ENCODE data around the gene SLC25A25. TPM values are rescaled to one million over a fixed set of nuclear protein-coding genes. Genes with fewer than 3 reads are reported as not detected.
A peak's percentile ranks its signal among the peaks of the same experiment; 100 is the strongest.
"Not testable (repeated sequence)": the region's sequence is repeated elsewhere in the genome, so short reads cannot be mapped to it uniquely, and the experiment has no call there.

Gene SLC25A25
- total and polyA plus RNA-seq, 10 of the 15 experiments (the other 5 are each of a cell fraction or from before 2014, with no cell fraction given): 0.04 to 17.1 (median 12.4) TPM; not detected in 1

- Histone ChIP-seq H3K36me3 (ENCODE audit: control insufficient read depth in 2 of 2, insufficient read depth in 2 of 2, low read length in 1 of 2) (no peaks in the 10 kb centered on the region), H4K20me1 (ENCODE audit: control insufficient read depth, insufficient read depth) (no peaks in the 10 kb centered on the region), H3K9me3 (replicated peaks; ENCODE audit: control insufficient read depth, insufficient read depth, low read length) (no peaks in the 10 kb centered on the region; the same call in 2 of the 3 replicates), H3K27me3 (replicated peaks in 1 of 2; ENCODE audit: control insufficient read depth in 2 of 2, insufficient read depth in 2 of 2, low read length in 1 of 2) (no peaks in the 10 kb centered on the region; a peak in 1 of 4 replicates), H3K4me3 (no peak overlapping the region), H3K4me2 (ENCODE audit: control insufficient read depth, insufficient read depth) (no peak overlapping the region), H2AFZ (ENCODE audit: control insufficient read depth, low read depth, low read length) (no peak overlapping the region), H3K27ac (ENCODE audit: control insufficient read depth, insufficient read depth) (no peak overlapping the region), H3K9ac (ENCODE audit: control insufficient read depth, insufficient read depth, low read length) (no peak overlapping the region), H3K79me2 (ENCODE audit: control insufficient read depth, insufficient read depth, low read length) (no peaks in the 10 kb centered on the region), H3K4me1 (ENCODE audit: control insufficient read depth, insufficient read depth, low read length) (peaks cover 31% of the 10 kb centered on the region)
- FAIRE-seq (no peak), DNase-seq (ENCODE audit: low read depth, low spot score) (no peak), ATAC-seq (no peak)
- CTCF ChIA-PET: interaction anchor here (0.9 kb wide), 1 partner anchor 12 kb away, joined by 4 read pairs; no protein-coding TSS in a partner anchor
- BruUV-seq (replicated peaks): no TSS peak
- SMC1A ChIA-PET (ENCODE audit: uncharacterized antibody, unreplicated experiment): interaction anchor here (1.6 kb wide), 1 partner anchor 79 kb away, joined by 3 read pairs; no protein-coding TSS in a partner anchor
- WGBS (ENCODE audit: insufficient coverage, insufficient replicate concordance, low lambda C conversion rate, missing lambda C conversion rate): 65% methylated on average over 2 of the region's 2 CpGs
- in situ Hi-C loops (cut with MboI) (no loop called here), intact Hi-C loops (cut with micrococcal nuclease; ENCODE audit: unreplicated experiment) (no loop called here)
- POLR2A ChIA-PET: no interaction called here
- RAD21 ChIA-PET (ENCODE audit: unreplicated experiment): no interaction called here
- no peak for TF ChIP-seq ASH2L (IDR thresholded peaks at IDR 0.05; ENCODE audit: borderline replicate concordance, low read depth)
- no peak for TF ChIP-seq KAT2A (conservative IDR thresholded peaks at IDR 0.05; ENCODE audit: control insufficient read depth, low read depth, low read length)
- TF ChIP-seq SPI1 (IDR thresholded peaks at IDR 0.05; ENCODE audit: borderline replicate concordance, insufficient read depth, low read depth, low read length): peak; percentile 43
Measured at GRCh38 chr9:128022886-128023285, 45.1 kb upstream of the SLC25A25 start.

- H3K36me3 ChIP-seq (ENCODE audit: control insufficient read depth in 2 of 2, insufficient read depth in 2 of 2, low read length in 1 of 2); H3K79me2 ChIP-seq (ENCODE audit: control insufficient read depth, insufficient read depth, low read length); H2AFZ ChIP-seq (ENCODE audit: control insufficient read depth, low read depth, low read length); H3K4me3 ChIP-seq; H3K4me2 ChIP-seq (ENCODE audit: control insufficient read depth, insufficient read depth); H3K9me3 ChIP-seq (replicated peaks; ENCODE audit: control insufficient read depth, insufficient read depth, low read length); H4K20me1 ChIP-seq (ENCODE audit: control insufficient read depth, insufficient read depth); H3K27me3 ChIP-seq (replicated peaks in 1 of 2; ENCODE audit: control insufficient read depth in 2 of 2, insufficient read depth in 2 of 2, low read length in 1 of 2); H3K9ac ChIP-seq (ENCODE audit: control insufficient read depth, insufficient read depth, low read length); FAIRE-seq; H3K27ac ChIP-seq (ENCODE audit: control insufficient read depth, insufficient read depth); DNase-seq (ENCODE audit: low read depth, low spot score); POLR2A ChIA-PET; in situ Hi-C loops (cut with MboI); ATAC-seq; intact Hi-C loops (cut with micrococcal nuclease; ENCODE audit: unreplicated experiment); BruUV-seq (replicated peaks): not testable (repeated sequence)
- CTCF ChIA-PET: interaction anchor here (4.0 kb wide), 1 partner anchor 12 kb away, joined by 27 read pairs; no protein-coding TSS in a partner anchor
- H3K4me1 ChIP-seq (ENCODE audit: control insufficient read depth, insufficient read depth, low read length): peaks cover 36% of the 10 kb centered on the region
- WGBS (ENCODE audit: insufficient coverage, insufficient replicate concordance, low lambda C conversion rate, missing lambda C conversion rate): 77% methylated on average over 11 of the region's 12 CpGs
- RAD21 ChIA-PET (ENCODE audit: unreplicated experiment): interaction anchor here (4.0 kb wide), 1 partner anchor 70 kb away, joined by 28 read pairs; no protein-coding TSS in a partner anchor
- SMC1A ChIA-PET (ENCODE audit: uncharacterized antibody, unreplicated experiment): interaction anchor here (1.6 kb wide), 1 partner anchor 80 kb away, joined by 3 read pairs; no protein-coding TSS in a partner anchor
Measured at GRCh38 chr9:128023671-128024070, 44.4 kb upstream of the SLC25A25 start.

Measured in GM12878 (cell line).